HepG2 (cell line): ENCODE data around the gene IDUA. TPM values are rescaled to one million over a fixed set of nuclear protein-coding genes. Genes with fewer than 3 reads are reported as not detected.

ENCODE experiments used
- ATAC-seq: fragments of 200-7000 bp; cut with Tn5 transposase; 3 replicates; pipeline ENCODE4 v1.9.1; 2020; ENCODE audit warnings: mild to moderate bottlenecking, moderate library complexity
- BruUV-seq: library from RNA; stranded (reverse); fragments of 400-500 nt; replicated peaks from 2 replicates; lab custom pipeline; 2021; lab: Mats Ljungman, UMichigan
- CTCF ChIA-PET: fragments of 300-600 bp; formaldehyde crosslinking; extraction: SDS; loops from one replicate; lab custom pipeline; 2021; ENCODE audit warnings: low total read pairs, inconsistent platforms, low intra/inter-chr PET ratio; lab: Yijun Ruan, JAX
- POLR2A ChIA-PET: fragments of 350-600 bp; sonication (Branson Sonifier 250); formaldehyde crosslinking; loops from one replicate; lab custom pipeline; 2020; ENCODE audit warnings: antibody characterized with exemption, inconsistent platforms; lab: Yijun Ruan, JAX
- DNase-seq: peaks from one replicate; pipeline ENCODE4 v3.0.0-alpha.2; 2015; ENCODE audit warnings: low spot score
- FAIRE-seq: peaks from 3 replicates; lab custom pipeline; 2011; peaks lifted over from hg19 to GRCh38; lab: Jason Lieb, UNC
- H2AFZ ChIP-seq: one replicate; pipeline ENCODE4 v1.6.1; 2011; ENCODE audit warnings: low read length, inconsistent platforms
- H3K27ac ChIP-seq: fragments of 300-600 bp; 3 replicates; pipeline ENCODE4 v1.8.0; 2011; ENCODE audit warnings: mixed run types, mild to moderate bottlenecking, mixed read lengths, low read length, inconsistent platforms; ENCODE audit not compliant: insufficient read depth; ENCODE audit errors: extremely low read length
- H3K27me3 ChIP-seq, 2 experiments: fragments of 200-600 bp in 1 of 2; 2 replicates in 1 of 2; 3 replicates in 1 of 2; pipeline versions ENCODE4 v1.6.0 to v1.8.0; 2011; ENCODE audit warnings: low read length in 2 of 2, mild to moderate bottlenecking in 2 of 2, moderate library complexity in 2 of 2, inconsistent platforms in 1 of 2; ENCODE audit not compliant: insufficient read depth in 2 of 2, control insufficient read depth in 1 of 2
- H3K36me3 ChIP-seq, 2 experiments: fragments of 200-600 bp in 1 of 2; replicated peaks in 1 of 2; 2 replicates in 1 of 2; 3 replicates in 1 of 2; pipeline versions ENCODE4 v1.5.1 to v1.8.0; 2011; ENCODE audit warnings: low read length in 2 of 2, inconsistent platforms in 1 of 2; ENCODE audit not compliant: insufficient read depth in 2 of 2, control insufficient read depth in 1 of 2
- H3K4me1 ChIP-seq: 2 replicates; pipeline ENCODE4 v1.5.1; 2012; ENCODE audit warnings: low read length, inconsistent platforms; ENCODE audit not compliant: insufficient read depth
- H3K4me2 ChIP-seq: 2 replicates; pipeline ENCODE4 v1.6.0; 2011; ENCODE audit warnings: low read depth, low read length, inconsistent platforms
- H3K4me3 ChIP-seq, 3 experiments: fragments of 200-600 bp in 1 of 3; sonication (generic), shearing (Covaris generic) in 1 of 3; replicated peaks in 1 of 3; 2 replicates each; pipeline ENCODE4 v1.5.1; 2011 to 2016; ENCODE audit warnings: low read length in 3 of 3, inconsistent platforms in 2 of 3, low read depth in 2 of 3, mild to moderate bottlenecking in 2 of 3, control low read depth in 1 of 3, mixed read lengths in 1 of 3; ENCODE audit not compliant: insufficient read depth in 1 of 3
- H3K79me2 ChIP-seq: one replicate; pipeline ENCODE4 v1.6.1; 2011; ENCODE audit warnings: low read length, inconsistent platforms; ENCODE audit not compliant: insufficient read depth
- H3K9ac ChIP-seq: 2 replicates; pipeline ENCODE4 v1.6.0; 2011; ENCODE audit warnings: mild to moderate bottlenecking, low read depth, low read length, inconsistent platforms; ENCODE audit not compliant: insufficient read depth
- H3K9me3 ChIP-seq: 2 replicates; pipeline ENCODE4 v1.5.1; 2012; ENCODE audit warnings: mild to moderate bottlenecking, low read length
- H4K20me1 ChIP-seq: 2 replicates; pipeline ENCODE4 v1.6.0; 2011; ENCODE audit warnings: inconsistent platforms, mild to moderate bottlenecking, low read length, moderate library complexity; ENCODE audit not compliant: insufficient read depth
- ATF1 ChIP-seq: IDR thresholded peaks from 2 replicates; pipeline ENCODE4 v1.6.1; 2016; ENCODE audit warnings: mild to moderate bottlenecking, control low read depth
- CENPX ChIP-seq: sonication (generic); formaldehyde crosslinking; IDR thresholded peaks from 2 replicates; pipeline ENCODE4 v1.9.0; 2021; ENCODE audit warnings: mild to moderate bottlenecking, missing genetic modification reagents, moderate library complexity
- EHMT2 ChIP-seq: fragments of 200-600 bp; sonication (generic); IDR thresholded peaks from 2 replicates; pipeline ENCODE4 v1.7.0; 2017; ENCODE audit warnings: antibody characterized with exemption, low read depth, low read length, borderline replicate concordance
- FOXA3 ChIP-seq: IDR thresholded peaks from 2 replicates; pipeline ENCODE4 v1.6.1; 2016; ENCODE audit warnings: missing genetic modification reagents, missing compliant biosample characterization
- HNRNPL ChIP-seq: fragments of 200-400 bp; formaldehyde crosslinking; IDR thresholded peaks from 2 replicates; pipeline ENCODE4 v1.6.1; 2017; ENCODE audit warnings: mild to moderate bottlenecking, low read depth, low read length
- KMT2B ChIP-seq: IDR thresholded peaks from 2 replicates; pipeline ENCODE4 v1.6.1; 2016; ENCODE audit warnings: missing genetic modification reagents, missing compliant biosample characterization
- RNF2 ChIP-seq: fragments of 450-650 bp; conservative IDR thresholded peaks from 2 replicates; pipeline ENCODE4 v1.6.1; 2016; ENCODE audit warnings: low read depth
- SP5 ChIP-seq: IDR thresholded peaks from 2 replicates; pipeline ENCODE4 v1.6.1; 2016; ENCODE audit warnings: low read depth, borderline replicate concordance
- YY1 ChIP-seq: IDR thresholded peaks from 2 replicates; pipeline ENCODE4 v1.6.1; 2011; ENCODE audit warnings: low read length, low read depth, moderate library complexity, mild to moderate bottlenecking; ENCODE audit not compliant: insufficient read depth, insufficient replicate concordance
- ZFP1 ChIP-seq: IDR thresholded peaks from 2 replicates; pipeline ENCODE4 v1.6.1; 2016
- ZNF331 ChIP-seq: sonication (generic); formaldehyde crosslinking; IDR thresholded peaks from 2 replicates; pipeline ENCODE4 v1.4.0; 2020; ENCODE audit warnings: missing genetic modification reagents
- ZNF430 ChIP-seq: sonication (generic); formaldehyde crosslinking; IDR thresholded peaks from 2 replicates; pipeline ENCODE4 v1.9.0; 2021; ENCODE audit warnings: mild to moderate bottlenecking, missing genetic modification reagents
- ZNF468 ChIP-seq: sonication (generic); formaldehyde crosslinking; IDR thresholded peaks from 2 replicates; pipeline ENCODE4 v1.8.0; 2022; ENCODE audit warnings: mild to moderate bottlenecking, moderate library complexity, missing genetic modification reagents
- ZNF597 ChIP-seq: sonication (generic); formaldehyde crosslinking; IDR thresholded peaks from 2 replicates; pipeline ENCODE4 v1.5.0; 2020; ENCODE audit warnings: missing genetic modification reagents
- ZNF83 ChIP-seq: sonication (generic); formaldehyde crosslinking; IDR thresholded peaks from 2 replicates; pipeline ENCODE4 v1.4.0; 2020; ENCODE audit warnings: missing genetic modification reagents, mild to moderate bottlenecking, borderline replicate concordance
- ZNF891 ChIP-seq: sonication (generic); formaldehyde crosslinking; IDR thresholded peaks from 2 replicates; pipeline ENCODE4 v1.5.0; 2020; ENCODE audit warnings: mild to moderate bottlenecking, missing genetic modification reagents
- WGBS: methylation state at CpG from one replicate; pipeline ENCODE4 v1.1.6; 2017; ENCODE audit warnings: low lambda C conversion rate; 5-methylcytosine and 5-hydroxymethylcytosine counted together
- in situ Hi-C: cut with HindIII; loops from 2 replicates; pipeline ENCODE4 v1.10.0; 2017; ENCODE audit warnings: low pct_unique_long_range_greater_than_20kb; ENCODE audit not compliant: extremely low pct_ligation_motif_present
- intact Hi-C: fragments of 100-400 bp; cut with micrococcal nuclease; formaldehyde crosslinking; loops from one replicate; pipeline ENCODE4 v1.10.0; 2022; ENCODE audit not compliant: unreplicated experiment
- polyA plus RNA-seq, 8 experiments: library from polyadenylated mRNA; depleted of rRNA in 3 of 8; stranded (reverse) in 7 of 8; unstranded in 1 of 8; fragments of >200 nt; fragmentation: Illumina TruSeq in 4 of 8; extraction: Trizol in 4 of 8; gene quantifications; 2 replicates each; pipeline versions ENCODE4 v1.2.1 to v1.2.3, GENCODE V29; 2011 to 2016; ENCODE audit warnings: low read depth in 4 of 8, missing spikeins in 1 of 8, mixed read lengths in 1 of 8; ENCODE audit not compliant: insufficient read depth in 1 of 8
- total RNA-seq, 5 experiments: library from RNA; depleted of rRNA; stranded (reverse); fragments of >200 nt; fragmentation: Illumina TruSeq; extraction: Trizol; gene quantifications; 2 replicates each; pipeline ENCODE4 v1.2.3, GENCODE V29; 2016; ENCODE audit warnings: low read depth in 1 of 5
- TF ChIP-seq, protein P1 (sequence below): sonication (generic); formaldehyde crosslinking; IDR thresholded peaks from 2 replicates; pipeline ENCODE4 v1.4.0; 2020; ENCODE audit warnings: missing genetic modification reagents, borderline replicate concordance
- TF ChIP-seq, protein P2 (sequence below): sonication (generic); formaldehyde crosslinking; conservative IDR thresholded peaks from 2 replicates; pipeline ENCODE4 v1.4.0; 2020; ENCODE audit warnings: missing genetic modification reagents

IDUA gene
- total and polyA plus RNA-seq, 2 of the 13 experiments (the other 11 are each of a cell fraction or from before 2014, with no cell fraction given) = 0.77 to 1.0 TPM

- DNase-seq (no peak), FAIRE-seq (no peak)
- 77% methylated on average over 11 of the region's 13 CpGs for WGBS
- Histone ChIP-seq H3K9me3 (no peaks in the 10 kb centered on the region), H2AFZ (no peak overlapping the region), H3K79me2 (no peaks in the 10 kb centered on the region), H3K4me2 (no peak overlapping the region), H3K36me3 (no peaks in the 10 kb centered on the region)
- POLR2A ChIA-PET = interaction anchor here (0.9 kb wide), 1 partner anchor 275 kb away, joined by 3 read pairs; the partner anchor contains the start of genes ATP5ME and MYL5
- TF ChIP-seq FOXA3 = no peak
- no peak for TF ChIP-seq ZFP1
- TF ChIP-seq HNRNPL = no peak
- TF ChIP-seq ZNF430 (CRISPR knock-in tag) = no peak
- TF ChIP-seq, protein P1, sequence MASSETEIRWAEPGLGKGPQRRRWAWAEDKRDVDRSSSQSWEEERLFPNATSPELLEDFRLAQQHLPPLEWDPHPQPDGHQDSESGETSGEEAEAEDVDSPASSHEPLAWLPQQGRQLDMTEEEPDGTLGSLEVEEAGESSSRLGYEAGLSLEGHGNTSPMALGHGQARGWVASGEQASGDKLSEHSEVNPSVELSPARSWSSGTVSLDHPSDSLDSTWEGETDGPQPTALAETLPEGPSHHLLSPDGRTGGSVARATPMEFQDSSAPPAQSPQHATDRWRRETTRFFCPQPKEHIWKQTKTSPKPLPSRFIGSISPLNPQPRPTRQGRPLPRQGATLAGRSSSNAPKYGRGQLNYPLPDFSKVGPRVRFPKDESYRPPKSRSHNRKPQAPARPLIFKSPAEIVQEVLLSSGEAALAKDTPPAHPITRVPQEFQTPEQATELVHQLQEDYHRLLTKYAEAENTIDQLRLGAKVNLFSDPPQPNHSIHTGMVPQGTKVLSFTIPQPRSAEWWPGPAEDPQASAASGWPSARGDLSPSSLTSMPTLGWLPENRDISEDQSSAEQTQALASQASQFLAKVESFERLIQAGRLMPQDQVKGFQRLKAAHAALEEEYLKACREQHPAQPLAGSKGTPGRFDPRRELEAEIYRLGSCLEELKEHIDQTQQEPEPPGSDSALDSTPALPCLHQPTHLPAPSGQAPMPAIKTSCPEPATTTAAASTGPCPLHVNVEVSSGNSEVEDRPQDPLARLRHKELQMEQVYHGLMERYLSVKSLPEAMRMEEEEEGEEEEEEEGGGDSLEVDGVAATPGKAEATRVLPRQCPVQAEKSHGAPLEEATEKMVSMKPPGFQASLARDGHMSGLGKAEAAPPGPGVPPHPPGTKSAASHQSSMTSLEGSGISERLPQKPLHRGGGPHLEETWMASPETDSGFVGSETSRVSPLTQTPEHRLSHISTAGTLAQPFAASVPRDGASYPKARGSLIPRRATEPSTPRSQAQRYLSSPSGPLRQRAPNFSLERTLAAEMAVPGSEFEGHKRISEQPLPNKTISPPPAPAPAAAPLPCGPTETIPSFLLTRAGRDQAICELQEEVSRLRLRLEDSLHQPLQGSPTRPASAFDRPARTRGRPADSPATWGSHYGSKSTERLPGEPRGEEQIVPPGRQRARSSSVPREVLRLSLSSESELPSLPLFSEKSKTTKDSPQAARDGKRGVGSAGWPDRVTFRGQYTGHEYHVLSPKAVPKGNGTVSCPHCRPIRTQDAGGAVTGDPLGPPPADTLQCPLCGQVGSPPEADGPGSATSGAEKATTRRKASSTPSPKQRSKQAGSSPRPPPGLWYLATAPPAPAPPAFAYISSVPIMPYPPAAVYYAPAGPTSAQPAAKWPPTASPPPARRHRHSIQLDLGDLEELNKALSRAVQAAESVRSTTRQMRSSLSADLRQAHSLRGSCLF = no peak
- TF ChIP-seq CENPX (CRISPR knock-in tag) = no peak
- TF ChIP-seq ATF1 (CRISPR knock-in tag) = no peak
- TF ChIP-seq, protein P2, sequence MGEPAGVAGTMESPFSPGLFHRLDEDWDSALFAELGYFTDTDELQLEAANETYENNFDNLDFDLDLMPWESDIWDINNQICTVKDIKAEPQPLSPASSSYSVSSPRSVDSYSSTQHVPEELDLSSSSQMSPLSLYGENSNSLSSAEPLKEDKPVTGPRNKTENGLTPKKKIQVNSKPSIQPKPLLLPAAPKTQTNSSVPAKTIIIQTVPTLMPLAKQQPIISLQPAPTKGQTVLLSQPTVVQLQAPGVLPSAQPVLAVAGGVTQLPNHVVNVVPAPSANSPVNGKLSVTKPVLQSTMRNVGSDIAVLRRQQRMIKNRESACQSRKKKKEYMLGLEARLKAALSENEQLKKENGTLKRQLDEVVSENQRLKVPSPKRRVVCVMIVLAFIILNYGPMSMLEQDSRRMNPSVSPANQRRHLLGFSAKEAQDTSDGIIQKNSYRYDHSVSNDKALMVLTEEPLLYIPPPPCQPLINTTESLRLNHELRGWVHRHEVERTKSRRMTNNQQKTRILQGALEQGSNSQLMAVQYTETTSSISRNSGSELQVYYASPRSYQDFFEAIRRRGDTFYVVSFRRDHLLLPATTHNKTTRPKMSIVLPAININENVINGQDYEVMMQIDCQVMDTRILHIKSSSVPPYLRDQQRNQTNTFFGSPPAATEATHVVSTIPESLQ (CRISPR knock-in tag) = no peak
- no peak for TF ChIP-seq ZNF891 (CRISPR knock-in tag)
- no peak for TF ChIP-seq YY1
- TF ChIP-seq ZNF468 = no peak
- TF ChIP-seq SP5 (CRISPR knock-in tag) = no peak
- no peak for TF ChIP-seq ZNF83
- no peak for TF ChIP-seq RNF2
- TF ChIP-seq EHMT2 = no peak
- TF ChIP-seq ZNF597 (CRISPR knock-in tag) = no peak
- no peak for TF ChIP-seq ZNF331 (CRISPR knock-in tag)
- TF ChIP-seq KMT2B (CRISPR knock-in tag) = no peak
- TF ChIP-seq, all 625 proteins: peak for 0
- H3K9ac ChIP-seq = no peak overlapping the region
- in situ Hi-C loops (no loop called here), intact Hi-C loops (no loop called here)
- BruUV-seq = no TSS peak
- CTCF ChIA-PET = no interaction called here
- peaks cover 31% of the 10 kb centered on the region for H3K4me1 ChIP-seq
- no peak overlapping the region for H3K27ac ChIP-seq
- H4K20me1 ChIP-seq = no peaks in the 10 kb centered on the region
- no peaks in the 10 kb centered on the region for H3K27me3 ChIP-seq
- H3K4me3 ChIP-seq = no peak overlapping the region
- ATAC-seq = no peak
Observed at GRCh38 chr4:948936-949300, 37.9 kb upstream of the IDUA start.
